SK-N-SH treated with all-trans-retinoic acid at 6 μM for 48 hours (cell line): Measurements from ENCODE around the gene OR6X1.

Source experiments
- ARNTL ChIP-seq: fragments of 450-650 bp; formaldehyde crosslinking; IDR thresholded peaks from 2 replicates; pipeline ENCODE4 v1.5.0; 2020; ENCODE audit warnings: low read depth, mild to moderate bottlenecking, moderate library complexity, borderline replicate concordance
- BACH2 ChIP-seq: fragments of 250-450 bp; sonication (Bioruptor Pico); IDR thresholded peaks from 2 replicates; pipeline ENCODE4 v1.9.0; 2021; ENCODE audit warnings: mild to moderate bottlenecking, borderline replicate concordance
- PPARA ChIP-seq: fragments of 250-450 bp; sonication (Bioruptor Pico); IDR thresholded peaks from 2 replicates; pipeline ENCODE4 v1.5.0; 2020; ENCODE audit warnings: mild to moderate bottlenecking, borderline replicate concordance
- ZC3H10 ChIP-seq: fragments of 250-450 bp; sonication (Bioruptor Pico); IDR thresholded peaks from 2 replicates; pipeline ENCODE4 v1.5.1; 2021; ENCODE audit warnings: mild to moderate bottlenecking, moderate library complexity
- ZFP3 ChIP-seq: fragments of 250-450 bp; sonication (Bioruptor Pico); IDR thresholded peaks from 2 replicates; pipeline ENCODE4 v1.5.0; 2020; ENCODE audit warnings: mild to moderate bottlenecking, moderate library complexity
- ZNF70 ChIP-seq: fragments of 450-650 bp; formaldehyde crosslinking; IDR thresholded peaks from 2 replicates; pipeline ENCODE4 v1.5.0; 2020; ENCODE audit warnings: mild to moderate bottlenecking, moderate library complexity
- ZNF8 ChIP-seq: fragments of 450-650 bp; formaldehyde crosslinking; IDR thresholded peaks from 2 replicates; pipeline ENCODE4 v1.5.0; 2020; ENCODE audit warnings: mild to moderate bottlenecking, moderate library complexity
- TF ChIP-seq, protein P1 (sequence below): fragments of 250-450 bp; sonication (Bioruptor Pico); IDR thresholded peaks from 2 replicates; pipeline ENCODE4 v1.8.0; 2020; ENCODE audit warnings: mild to moderate bottlenecking, moderate library complexity, borderline replicate concordance

- TF ChIP-seq ZC3H10 (no peak), ZNF8 (no peak), ZFP3 (CRISPR knock-in tag) (no peak), PPARA (CRISPR knock-in tag) (no peak), ZNF70 (CRISPR knock-in tag) (no peak), ARNTL (no peak), BACH2 (CRISPR knock-in tag) (no peak)
- TF ChIP-seq, protein P1, sequence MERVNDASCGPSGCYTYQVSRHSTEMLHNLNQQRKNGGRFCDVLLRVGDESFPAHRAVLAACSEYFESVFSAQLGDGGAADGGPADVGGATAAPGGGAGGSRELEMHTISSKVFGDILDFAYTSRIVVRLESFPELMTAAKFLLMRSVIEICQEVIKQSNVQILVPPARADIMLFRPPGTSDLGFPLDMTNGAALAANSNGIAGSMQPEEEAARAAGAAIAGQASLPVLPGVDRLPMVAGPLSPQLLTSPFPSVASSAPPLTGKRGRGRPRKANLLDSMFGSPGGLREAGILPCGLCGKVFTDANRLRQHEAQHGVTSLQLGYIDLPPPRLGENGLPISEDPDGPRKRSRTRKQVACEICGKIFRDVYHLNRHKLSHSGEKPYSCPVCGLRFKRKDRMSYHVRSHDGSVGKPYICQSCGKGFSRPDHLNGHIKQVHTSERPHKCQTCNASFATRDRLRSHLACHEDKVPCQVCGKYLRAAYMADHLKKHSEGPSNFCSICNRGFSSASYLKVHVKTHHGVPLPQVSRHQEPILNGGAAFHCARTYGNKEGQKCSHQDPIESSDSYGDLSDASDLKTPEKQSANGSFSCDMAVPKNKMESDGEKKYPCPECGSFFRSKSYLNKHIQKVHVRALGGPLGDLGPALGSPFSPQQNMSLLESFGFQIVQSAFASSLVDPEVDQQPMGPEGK (CRISPR knock-in tag), result no peak
Observed at GRCh38 chr11:123765601-123766000, 11.3 kb upstream of the OR6X1 start.
